GM12878 (cell line): Measurements from ENCODE around the gene SFI1. TPM values are rescaled to one million over a fixed set of nuclear protein-coding genes. Genes with fewer than 3 reads are reported as not detected.
"Not testable (repeated sequence)": the region's sequence is repeated elsewhere in the genome, so short reads cannot be mapped to it uniquely, and the experiment has no call there.

ENCODE experiments used
- ATAC-seq: fragments of 200-7000 bp; cut with Tn5 transposase; 3 replicates; pipeline ENCODE4 v1.9.1; 2020; ENCODE audit warnings: mild to moderate bottlenecking, moderate library complexity
- BruUV-seq: library from RNA; stranded (reverse); fragments of 400-500 nt; replicated peaks from 2 replicates; lab custom pipeline; 2021; lab: Mats Ljungman, UMichigan
- CTCF ChIA-PET: fragments of 300-600 bp; sonication (Branson Sonifier 250); formaldehyde crosslinking; extraction: SDS; loops from one replicate; lab custom pipeline; 2021; ENCODE audit warnings: inconsistent platforms; lab: Yijun Ruan, JAX
- POLR2A ChIA-PET: fragments of 350-600 bp; formaldehyde crosslinking; extraction: SDS; loops from one replicate; lab custom pipeline; 2021; ENCODE audit warnings: inconsistent platforms; lab: Charles Lee
- RAD21 ChIA-PET: fragments of 300-600 bp; sonication (Branson Sonifier 250); formaldehyde crosslinking; loops from one replicate; lab custom pipeline; 2023; ENCODE audit warnings: antibody characterized with exemption; ENCODE audit not compliant: unreplicated experiment; lab: Charles Lee
- SMC1A ChIA-PET: fragments of 300-600 bp; sonication (Branson Sonifier 250); formaldehyde crosslinking; loops from one replicate; lab custom pipeline; 2023; ENCODE audit not compliant: unreplicated experiment, uncharacterized antibody; lab: Charles Lee
- DNase-seq: peaks from one replicate; pipeline ENCODE4 v3.0.0-alpha.2; 2011; ENCODE audit warnings: low read depth, low spot score
- FAIRE-seq: peaks from 3 replicates; lab custom pipeline; 2011; peaks lifted over from hg19 to GRCh38; lab: Jason Lieb, UNC
- H2AFZ ChIP-seq: 2 replicates; pipeline ENCODE4 v1.6.0; 2011; ENCODE audit warnings: low read depth, low read length, control low read depth; ENCODE audit not compliant: control insufficient read depth
- H3K27ac ChIP-seq: 2 replicates; pipeline ENCODE4 v1.5.1; 2011; ENCODE audit warnings: control low read depth; ENCODE audit not compliant: control insufficient read depth, insufficient read depth
- H3K27me3 ChIP-seq, 2 experiments: replicated peaks in 1 of 2; 2 replicates each; pipeline versions ENCODE4 v1.6.0 to v1.6.1; 2011; ENCODE audit warnings: low read length in 1 of 2; ENCODE audit not compliant: control insufficient read depth in 2 of 2, insufficient read depth in 2 of 2
- H3K36me3 ChIP-seq, 2 experiments: 2 replicates each; pipeline ENCODE4 v1.5.1; 2011; ENCODE audit warnings: low read length in 1 of 2; ENCODE audit not compliant: control insufficient read depth in 2 of 2, insufficient read depth in 2 of 2
- H3K4me1 ChIP-seq: 2 replicates; pipeline ENCODE4 v1.6.1; 2011; ENCODE audit warnings: mild to moderate bottlenecking, low read length, moderate library complexity, mixed read lengths; ENCODE audit not compliant: control insufficient read depth, insufficient read depth
- H3K4me2 ChIP-seq: 2 replicates; pipeline ENCODE4 v1.6.0; 2011; ENCODE audit warnings: control low read depth; ENCODE audit not compliant: control insufficient read depth, insufficient read depth
- H3K4me3 ChIP-seq: fragments of 200-600 bp; sonication (generic); 2 replicates; pipeline ENCODE4 v1.5.1; 2016
- H3K79me2 ChIP-seq: 2 replicates; pipeline ENCODE4 v1.6.0; 2011; ENCODE audit warnings: low read length; ENCODE audit not compliant: control insufficient read depth, insufficient read depth
- H3K9ac ChIP-seq: 2 replicates; pipeline ENCODE4 v1.8.0; 2011; ENCODE audit warnings: low read length, control low read depth, mixed read lengths; ENCODE audit not compliant: control insufficient read depth, insufficient read depth
- H3K9me3 ChIP-seq: replicated peaks from 3 replicates; pipeline ENCODE4 v1.5.1; 2011; ENCODE audit warnings: mild to moderate bottlenecking, low read length; ENCODE audit not compliant: control insufficient read depth, insufficient read depth
- H4K20me1 ChIP-seq: 2 replicates; pipeline ENCODE4 v1.6.0; 2011; ENCODE audit not compliant: control insufficient read depth, insufficient read depth
- BCL11A ChIP-seq: IDR thresholded peaks from 2 replicates; pipeline ENCODE4 v1.6.1; 2011; ENCODE audit warnings: low read depth, low read length
- CHD2 ChIP-seq: IDR thresholded peaks from 2 replicates; pipeline ENCODE4 v1.6.1; 2011; ENCODE audit warnings: low read depth, low read length, improper control_type of control experiment, borderline replicate concordance
- ESRRA ChIP-seq: IDR thresholded peaks from 2 replicates; pipeline ENCODE4 v1.6.1; 2012; ENCODE audit warnings: mild to moderate bottlenecking, low read length, improper control_type of control experiment
- GABPA ChIP-seq: IDR thresholded peaks from 2 replicates; pipeline ENCODE4 v1.6.1; 2014; ENCODE audit warnings: antibody characterized with exemption, low read depth, mild to moderate bottlenecking, inconsistent platforms
- PAX5 ChIP-seq: IDR thresholded peaks from 2 replicates; pipeline ENCODE4 v1.6.1; 2011; ENCODE audit warnings: low read depth, low read length, borderline replicate concordance
- POLR2A ChIP-seq: IDR thresholded peaks from 2 replicates; pipeline ENCODE4 v1.6.1; 2011; ENCODE audit warnings: low read depth, mild to moderate bottlenecking, low read length
- RBBP5 ChIP-seq: fragments of 200-600 bp; sonication (generic); conservative IDR thresholded peaks from 2 replicates; pipeline ENCODE4 v1.6.1; 2016
- RELA ChIP-seq: fragments of 450-650 bp; IDR thresholded peaks from 2 replicates; pipeline ENCODE4 v1.8.0; 2014; ENCODE audit warnings: borderline replicate concordance; ENCODE audit not compliant: partially characterized antibody
- SIN3A ChIP-seq: IDR thresholded peaks from 2 replicates; pipeline ENCODE4 v1.6.1; 2012; ENCODE audit warnings: low read depth, low read length, improper control_type of control experiment
- SPI1 ChIP-seq: IDR thresholded peaks from 2 replicates; pipeline ENCODE4 v1.6.1; 2011; ENCODE audit warnings: low read depth, mild to moderate bottlenecking, low read length, moderate library complexity, borderline replicate concordance; ENCODE audit not compliant: insufficient read depth
- SUPT20H ChIP-seq: IDR thresholded peaks from 2 replicates; pipeline ENCODE4 v1.6.1; 2011; ENCODE audit warnings: low read depth, mild to moderate bottlenecking, low read length, moderate library complexity, borderline replicate concordance; ENCODE audit not compliant: control insufficient read depth
- ZZZ3 ChIP-seq: IDR thresholded peaks from 2 replicates; pipeline ENCODE4 v1.6.1; 2011; ENCODE audit warnings: low read depth; ENCODE audit not compliant: control insufficient read depth, insufficient read length
- WGBS: methylation state at CpG from one replicate; pipeline ENCODE4 v1.1.6; 2016; ENCODE audit warnings: low lambda C conversion rate; ENCODE audit not compliant: insufficient replicate concordance, insufficient coverage; ENCODE audit errors: missing lambda C conversion rate; 5-methylcytosine and 5-hydroxymethylcytosine counted together
- in situ Hi-C: fragments of 300-500 bp; cut with MboI; formaldehyde crosslinking; loops from 9 replicates; pipeline ENCODE4 v1.14.3; 2018; ENCODE audit warnings: mixed read lengths
- intact Hi-C: fragments of 100-400 bp; cut with micrococcal nuclease; formaldehyde crosslinking; loops from one replicate; pipeline ENCODE4 v1.14.2; 2022; ENCODE audit not compliant: unreplicated experiment
- polyA plus RNA-seq, 11 experiments: library from polyadenylated mRNA; depleted of rRNA in 4 of 11; unstranded in 6 of 11; stranded (reverse) in 5 of 11; fragments of >200 nt; fragmentation: Nextera tagmentation in 4 of 11; fragmentation: Illumina TruSeq in 1 of 11; extraction: Ambion mirVana in 4 of 11; extraction: Trizol in 1 of 11; gene quantifications; 1 replicate in 1 of 11; 2 replicates in 10 of 11; pipeline versions ENCODE4 v1.2.1 to v1.2.3, GENCODE V29; 2011 to 2016; ENCODE audit warnings: inconsistent platforms in 2 of 11, missing spikeins in 2 of 11, low read depth in 1 of 11
- total RNA-seq, 4 experiments: library from RNA; depleted of rRNA in 3 of 4; stranded (reverse); fragments of >200 nt in 3 of 4; fragmentation: Illumina TruSeq in 1 of 4; extraction: Trizol in 1 of 4; gene quantifications; 2 replicates each; pipeline versions ENCODE4 v1.2.1 to v1.2.3, GENCODE V29; 2013 to 2021
- TF ChIP-seq, protein P1 (sequence below): IDR thresholded peaks from 2 replicates; pipeline ENCODE4 v1.6.1; 2012; ENCODE audit warnings: low read length, inconsistent platforms
- TF ChIP-seq, protein P2 (sequence below): fragments of 450-650 bp; formaldehyde crosslinking; IDR thresholded peaks from 2 replicates; pipeline ENCODE4 v1.4.0; 2022; ENCODE audit warnings: mild to moderate bottlenecking, moderate library complexity

Gene SFI1
- total and polyA plus RNA-seq, 10 of the 15 experiments (the other 5 are each of a cell fraction or from before 2014, with no cell fraction given): 6.3 to 70.1 (median 30.4) TPM

DNA sequence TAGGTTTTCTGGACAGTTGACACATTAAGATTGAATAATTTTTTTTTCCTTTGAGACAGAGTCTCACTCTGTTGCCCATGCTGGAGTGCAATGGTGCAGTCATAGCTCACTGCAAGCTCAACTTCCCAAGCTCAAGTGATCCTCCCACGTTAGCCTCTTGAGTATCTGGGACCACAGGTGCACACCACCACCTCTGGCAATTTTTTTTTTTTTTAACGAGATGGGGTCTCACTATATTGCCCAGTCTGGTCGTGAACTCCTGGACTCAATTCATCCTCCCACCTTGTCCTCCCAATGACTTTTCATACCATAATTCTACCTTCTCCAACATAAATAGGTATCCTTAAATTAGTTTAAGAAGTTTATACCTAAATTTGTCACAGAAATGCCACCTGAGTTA, 15.2 kb upstream of the SFI1 start:
- TF ChIP-seq SIN3A (no peak), SUPT20H (no peak), POLR2A (no peak), PAX5 (no peak), SPI1 (no peak), ZZZ3 (no peak), RELA (no peak), GABPA (no peak), RBBP5 (no peak), CHD2 (no peak), BCL11A (no peak), ESRRA (no peak)
- TF ChIP-seq, protein P1, sequence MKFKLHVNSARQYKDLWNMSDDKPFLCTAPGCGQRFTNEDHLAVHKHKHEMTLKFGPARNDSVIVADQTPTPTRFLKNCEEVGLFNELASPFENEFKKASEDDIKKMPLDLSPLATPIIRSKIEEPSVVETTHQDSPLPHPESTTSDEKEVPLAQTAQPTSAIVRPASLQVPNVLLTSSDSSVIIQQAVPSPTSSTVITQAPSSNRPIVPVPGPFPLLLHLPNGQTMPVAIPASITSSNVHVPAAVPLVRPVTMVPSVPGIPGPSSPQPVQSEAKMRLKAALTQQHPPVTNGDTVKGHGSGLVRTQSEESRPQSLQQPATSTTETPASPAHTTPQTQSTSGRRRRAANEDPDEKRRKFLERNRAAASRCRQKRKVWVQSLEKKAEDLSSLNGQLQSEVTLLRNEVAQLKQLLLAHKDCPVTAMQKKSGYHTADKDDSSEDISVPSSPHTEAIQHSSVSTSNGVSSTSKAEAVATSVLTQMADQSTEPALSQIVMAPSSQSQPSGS: no peak
- TF ChIP-seq, protein P2, sequence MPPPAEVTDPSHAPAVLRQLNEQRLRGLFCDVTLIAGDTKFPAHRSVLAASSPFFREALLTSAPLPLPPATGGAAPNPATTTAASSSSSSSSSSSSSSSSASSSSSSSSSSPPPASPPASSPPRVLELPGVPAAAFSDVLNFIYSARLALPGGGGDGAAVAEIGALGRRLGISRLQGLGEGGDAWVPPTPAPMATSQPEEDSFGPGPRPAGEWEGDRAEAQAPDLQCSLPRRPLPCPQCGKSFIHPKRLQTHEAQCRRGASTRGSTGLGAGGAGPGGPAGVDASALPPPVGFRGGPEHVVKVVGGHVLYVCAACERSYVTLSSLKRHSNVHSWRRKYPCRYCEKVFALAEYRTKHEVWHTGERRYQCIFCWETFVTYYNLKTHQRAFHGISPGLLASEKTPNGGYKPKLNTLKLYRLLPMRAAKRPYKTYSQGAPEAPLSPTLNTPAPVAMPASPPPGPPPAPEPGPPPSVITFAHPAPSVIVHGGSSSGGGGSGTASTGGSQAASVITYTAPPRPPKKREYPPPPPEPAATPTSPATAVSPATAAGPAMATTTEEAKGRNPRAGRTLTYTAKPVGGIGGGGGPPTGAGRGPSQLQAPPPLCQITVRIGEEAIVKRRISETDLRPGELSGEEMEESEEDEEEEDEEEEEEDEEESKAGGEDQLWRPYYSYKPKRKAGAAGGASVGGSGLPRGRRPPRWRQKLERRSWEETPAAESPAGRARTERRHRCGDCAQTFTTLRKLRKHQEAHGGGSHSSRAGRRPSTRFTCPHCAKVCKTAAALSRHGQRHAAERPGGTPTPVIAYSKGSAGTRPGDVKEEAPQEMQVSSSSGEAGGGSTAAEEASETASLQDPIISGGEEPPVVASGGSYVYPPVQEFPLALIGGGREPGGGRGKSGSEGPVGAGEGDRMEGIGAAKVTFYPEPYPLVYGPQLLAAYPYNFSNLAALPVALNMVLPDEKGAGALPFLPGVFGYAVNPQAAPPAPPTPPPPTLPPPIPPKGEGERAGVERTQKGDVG (CRISPR knock-in tag): no peak
- POLR2A ChIA-PET: interaction anchor here (1.2 kb wide), 1 partner anchor 10 kb away, joined by 3 read pairs; no protein-coding TSS in a partner anchor
- Histone ChIP-seq H2AFZ (no peak overlapping the region), H3K4me2 (no peak overlapping the region), H3K27me3 (no peaks in the 10 kb centered on the region), H3K79me2 (peaks cover 59% of the 10 kb centered on the region), H4K20me1 (no peaks in the 10 kb centered on the region), H3K9me3 (no peaks in the 10 kb centered on the region), H3K36me3 (peaks cover 8 to 26% of the 10 kb centered on the region in 2 experiments), H3K4me3 (no peak overlapping the region), H3K27ac (no peak overlapping the region), H3K4me1 (peaks cover 17% of the 10 kb centered on the region), H3K9ac (no peak overlapping the region)
- no TSS peak for BruUV-seq
- WGBS: 94% methylated on average over 3 of the region's 3 CpGs
- SMC1A ChIA-PET: no interaction called here
- CTCF ChIA-PET: interaction anchor here (0.6 to 1.3 kb wide), 2 partner anchors 17 to 29 kb away, joined by 3 read pairs; no protein-coding TSS in a partner anchor
- DNase-seq: no peak
- no peak for ATAC-seq
- intact Hi-C loops: no loop called here
- no peak for FAIRE-seq
- RAD21 ChIA-PET: no interaction called here
- in situ Hi-C loops: no loop called here

DNA sequence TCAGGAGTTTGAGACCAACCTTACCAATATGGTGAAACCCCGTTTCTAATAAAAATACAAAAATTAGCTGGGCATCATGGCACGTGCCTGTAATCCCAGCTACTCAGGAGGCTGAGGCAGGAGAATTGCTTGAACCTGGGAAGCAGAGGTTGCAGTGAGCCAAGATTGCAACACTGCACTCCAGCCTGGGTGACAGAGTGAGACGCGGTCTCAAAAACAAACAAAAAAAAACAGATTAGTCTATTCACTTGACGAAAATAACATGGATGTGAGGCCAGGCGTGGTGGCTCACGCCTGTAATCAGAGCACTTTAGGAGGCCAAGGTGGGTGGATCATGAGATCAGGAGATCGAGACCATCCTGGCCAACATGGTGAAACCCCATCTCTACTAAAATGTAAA, 13.9 kb upstream of the SFI1 start:
- H3K4me2 ChIP-seq, H3K4me3 ChIP-seq, BruUV-seq, SMC1A ChIA-PET, H3K9ac ChIP-seq, ATAC-seq, FAIRE-seq, in situ Hi-C loops, DNase-seq, H3K9me3 ChIP-seq, H3K27ac ChIP-seq, H3K27me3 ChIP-seq, H2AFZ ChIP-seq, intact Hi-C loops, H4K20me1 ChIP-seq, CTCF ChIA-PET: not testable (repeated sequence)
- peaks cover 8 to 25% of the 10 kb centered on the region in 2 experiments for H3K36me3 ChIP-seq
- POLR2A ChIA-PET: interaction anchor here (0.6 kb wide), 1 partner anchor 209 kb away, joined by 4 read pairs; no protein-coding TSS in a partner anchor
- H3K79me2 ChIP-seq: peaks cover 57% of the 10 kb centered on the region
- 97% methylated on average over 8 of the region's 8 CpGs for WGBS
- RAD21 ChIA-PET: interaction anchor here (1.6 kb wide), 1 partner anchor 54 kb away, joined by 3 read pairs; no protein-coding TSS in a partner anchor
- peaks cover 12% of the 10 kb centered on the region for H3K4me1 ChIP-seq
